ENCODE measurements around the gene C6orf58. TPM values are rescaled to one million over a fixed set of nuclear protein-coding genes. Genes with fewer than 3 reads are reported as not detected.

Gene C6orf58
- total RNA-seq, 1 experiment from 2014 or later, result not detected

DNA sequence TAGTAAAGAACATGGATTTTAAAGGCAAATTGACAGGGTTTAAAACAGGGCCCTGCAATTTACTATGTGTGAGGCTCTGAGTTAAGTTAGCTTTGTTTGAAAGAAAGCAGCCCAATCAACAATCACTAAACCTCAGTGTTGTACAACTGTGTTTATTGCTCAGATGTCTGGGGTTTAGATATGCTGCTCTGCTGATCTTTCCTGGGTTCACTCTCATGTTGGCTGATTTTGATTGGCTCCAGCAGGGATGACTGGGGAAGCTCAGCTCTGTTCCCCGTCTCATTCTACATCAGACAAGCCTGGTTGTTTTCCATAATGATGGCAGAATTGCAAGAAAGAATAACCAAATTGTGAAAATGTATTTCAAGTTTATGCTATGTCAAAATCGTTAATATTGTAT, 10.9 kb downstream of the C6orf58 start:
- Mint-ChIP-seq H3K36me3 (ENCODE audit: insufficient read depth in 1 of 3, low read depth in 3 of 3) (peaks cover 0 to 8% (median 0%) of the 10 kb centered on the region in 3 experiments; a peak in 4 of 7 replicates), H3K27me3 (ENCODE audit: low read depth) (no peaks in the 10 kb centered on the region; the same call in 1 of the 2 replicates), H3K4me3 (no peak overlapping the region), H3K9me3 (no peaks in the 10 kb centered on the region), H3K27ac (no peak overlapping the region), H3K4me1 (peaks cover 7 to 11% of the 10 kb centered on the region in 2 experiments)
- Histone ChIP-seq H3K4me2 (ENCODE audit: insufficient read depth, insufficient read length, low read length) (no peak overlapping the region), H3K79me2 (ENCODE audit: insufficient read depth, low read length) (no peaks in the 10 kb centered on the region), H3K4ac (ENCODE audit: low read depth, low read length) (no peak overlapping the region), H3K18ac (ENCODE audit: insufficient read length, low read depth, low read length) (no peak overlapping the region), H2AFZ (ENCODE audit: low read length) (no peak overlapping the region), H4K8ac (replicated peaks; ENCODE audit: insufficient read length, low read depth, low read length) (no peak overlapping the region), H3K23ac (ENCODE audit: insufficient read length, low read depth, low read length) (no peak overlapping the region), H4K20me1 (ENCODE audit: control insufficient read depth, insufficient read depth, insufficient read length) (no peaks in the 10 kb centered on the region), H3K27me3 (ENCODE audit: insufficient read depth, low read length) (no peaks in the 10 kb centered on the region), H3K79me1 (ENCODE audit: insufficient read depth, low read depth, low read length, poor library complexity, severe bottlenecking) (no peaks in the 10 kb centered on the region), H2BK15ac (ENCODE audit: low read depth, low read length) (no peak overlapping the region), H3K56ac (ENCODE audit: insufficient read length, low read depth, low read length) (no peak overlapping the region), H2AK5ac (ENCODE audit: insufficient read length, low read length) (no peak overlapping the region), H3K4me1 (ENCODE audit: insufficient read depth, low read length) (no peaks in the 10 kb centered on the region; the same call in 1 of the 2 replicates), H2BK20ac (ENCODE audit: low read depth, low read length, poor library complexity, severe bottlenecking) (no peak overlapping the region), H3K9ac (ENCODE audit: extremely low read depth, insufficient read length, low read length) (no peak overlapping the region), H3T11ph (ENCODE audit: low read length) (no peak overlapping the region), H4K5ac (ENCODE audit: insufficient read length, low read depth, low read length) (no peak overlapping the region), H4K91ac (ENCODE audit: insufficient read length, low read depth, low read length) (no peak overlapping the region), H2BK12ac (ENCODE audit: insufficient read length, low read depth, low read length) (no peak overlapping the region), H3K9me3 (ENCODE audit: control insufficient read depth, low read depth, low read length) (no peaks in the 10 kb centered on the region), H2BK120ac (ENCODE audit: low read depth, low read length, poor library complexity, severe bottlenecking) (no peak overlapping the region), H3K27ac (ENCODE audit: insufficient read length, low read depth, low read length) (no peak overlapping the region), H3K23me2 (ENCODE audit: insufficient read length, low read depth, low read length, poor library complexity, severe bottlenecking) (no peaks in the 10 kb centered on the region), H2BK5ac (ENCODE audit: insufficient read length, low read length) (no peak overlapping the region), H3K14ac (ENCODE audit: insufficient read depth, low read length) (no peak overlapping the region)
- WGBS (ENCODE audit: extremely low coverage, insufficient read length, low lambda C conversion rate), result no CpG with 5 or more reads among the region's 2 CpGs
- TF ChIP-seq CTCF (conservative IDR thresholded peaks at IDR 0.05), result no peak
- DNase-seq, result no peak

Measured in H9 (cell line).